Naive thymus-derived CD8-positive, alpha-beta T cell (primary cell): Measurements from ENCODE around the gene TPM4. TPM values are rescaled to one million over a fixed set of nuclear protein-coding genes. Genes with fewer than 3 reads are reported as not detected.
A peak's percentile ranks its signal among the peaks of the same experiment; 100 is the strongest.

Source experiments
- ATAC-seq, 2 donors: fragments of 150-1000 bp; cut with Tn5 transposase in 1 of 2; sonication (Bioruptor Pico), chemical (Tn5 transposase) in 1 of 2; 1 replicate in 1 of 2; 2 replicates in 1 of 2; pipeline ENCODE4 v1.10.0; 2021; ENCODE audit warnings: mild to moderate bottlenecking in 2 of 2, moderate library complexity in 2 of 2
- POLR2A ChIA-PET: fragments of 350-600 bp; sonication (Branson Sonifier 250); formaldehyde crosslinking; loops from one replicate; lab custom pipeline; 2021; ENCODE audit warnings: antibody characterized with exemption; lab: Charles Lee
- DNase-seq, 10 donors: peaks; one replicate each; pipeline versions ENCODE4 v3.0.0 to v3.0.0-alpha.2; 2020 to 2022
- H3K27ac Mint-ChIP-seq, 10 donors: one replicate each; pipeline ENCODE4 v1.8.0; 2020 to 2022; ENCODE audit warnings: mild to moderate bottlenecking in 10 of 10, mixed read lengths in 10 of 10, moderate library complexity in 4 of 10, inconsistent platforms in 1 of 10
- H3K27me3 Mint-ChIP-seq, 5 donors: one replicate each; pipeline ENCODE4 v1.8.0; 2021 to 2022; ENCODE audit warnings: mixed read lengths in 5 of 5
- H3K36me3 Mint-ChIP-seq, 3 donors: one replicate each; pipeline ENCODE4 v1.8.0; 2020 to 2022; ENCODE audit warnings: mixed read lengths in 3 of 3, mild to moderate bottlenecking in 2 of 3, inconsistent platforms in 1 of 3
- H3K4me1 Mint-ChIP-seq, 4 donors: one replicate each; pipeline ENCODE4 v1.8.0; 2021 to 2022; ENCODE audit warnings: mixed read lengths in 4 of 4
- H3K4me3 Mint-ChIP-seq, 10 donors: one replicate each; pipeline ENCODE4 v1.8.0; 2020 to 2022; ENCODE audit warnings: mild to moderate bottlenecking in 10 of 10, mixed read lengths in 10 of 10, moderate library complexity in 6 of 10, inconsistent platforms in 1 of 10
- H3K9me3 Mint-ChIP-seq, 9 donors: one replicate each; pipeline ENCODE4 v1.8.0; 2020 to 2022; ENCODE audit warnings: mixed read lengths in 9 of 9, mild to moderate bottlenecking in 3 of 9, inconsistent platforms in 1 of 9, moderate library complexity in 1 of 9
- polyA plus RNA-seq, 3 donors: library from polyadenylated mRNA; unstranded; fragments of 300-500 nt; fragmentation: Illumina TruSeq; gene quantifications; one replicate each; pipeline ENCODE4 v1.2.3, GENCODE V29; 2021
- total RNA-seq, 8 experiments: library from RNA in 2 of 8; stranded (reverse) in 2 of 8; gene quantifications; one replicate each; pipeline ENCODE4 v1.2.3 and lab custom pipeline; 2021 to 2026

The TPM4 gene
- total and polyA plus RNA-seq, 5 experiments from 2014 or later, result 27.4 to 60.4 (median 30.8) TPM

GRCh38 chr19:16139752-16140151, 63.5 kb downstream of the TPM4 start:
- Mint-ChIP-seq H3K36me3 (peaks cover 0 to 5% (median 1%) of the 10 kb centered on the region in 3 donors), H3K4me1 (peaks cover 20 to 77% (median 27%) of the 10 kb centered on the region in 4 donors), H3K9me3 (no peaks in the 10 kb centered on the region), H3K27ac (peak overlapping the region in 6 of 10 donors; percentile 19 to 71 (median 54)), H3K27me3 (no peaks in the 10 kb centered on the region), H3K4me3 (peak overlapping the region in 3 of 10 donors; percentile 30 to 50 (median 37))
- POLR2A ChIA-PET, result interaction anchor here (0.9 to 1.4 kb wide), 2 partner anchors 10 to 15 kb away, joined by 3 to 4 read pairs; no protein-coding TSS in a partner anchor
- DNase-seq (no peak), ATAC-seq (no peak)

GRCh38 chr19:16141043-16141442, 64.7 kb downstream of the TPM4 start:
- H3K27ac Mint-ChIP-seq, result peak overlapping the region in 6 of 10 donors; percentile 21 to 86 (median 70)
- peaks cover 0 to 1% (median under 1%) of the 10 kb centered on the region in 3 donors for H3K36me3 Mint-ChIP-seq
- H3K9me3 Mint-ChIP-seq, result no peaks in the 10 kb centered on the region
- H3K4me3 Mint-ChIP-seq, result peak overlapping the region in 2 of 10 donors; percentile 24 to 50
- ATAC-seq (no peak), DNase-seq (peak in 1 of 10 donors; percentile 23)
- peaks cover 17 to 80% (median 34%) of the 10 kb centered on the region in 4 donors for H3K4me1 Mint-ChIP-seq
- POLR2A ChIA-PET, result interaction anchor here (1.0 kb wide), 1 partner anchor 13 kb away, joined by 3 read pairs; no protein-coding TSS in a partner anchor
- H3K27me3 Mint-ChIP-seq, result no peaks in the 10 kb centered on the region

- Mint-ChIP-seq H3K36me3 (peaks cover 0 to 4% (median 1%) of the 10 kb centered on the region in 3 donors), H3K4me1 (peaks cover 17 to 79% (median 36%) of the 10 kb centered on the region in 4 donors), H3K27ac (peak overlapping the region in 6 of 10 donors; percentile 17 to 96 (median 65)), H3K9me3 (no peaks in the 10 kb centered on the region), H3K27me3 (no peaks in the 10 kb centered on the region), H3K4me3 (peak overlapping the region in 4 of 10 donors; percentile 32 to 98 (median 46))
- ATAC-seq, result no peak
- DNase-seq, result no peak
- POLR2A ChIA-PET, result interaction anchor here (1.0 to 2.1 kb wide), 2 partner anchors 12 to 29 kb away, joined by 3 to 6 read pairs; no protein-coding TSS in a partner anchor
These were observed 65.8 kb downstream of the TPM4 start for GRCh38 chr19:16142032-16142580.

GRCh38 chr19:16143399-16144215, 67.3 kb downstream of the TPM4 start, which contains the start of gene HSH2D:
Gene HSH2D, plus strand, starts transcription at chr19:16143685. Its CDS starts 5,066 bp downstream, at chr19:16148751.
- H3K4me1 Mint-ChIP-seq, result peaks cover 17 to 81% (median 39%) of the 10 kb centered on the region in 4 donors
- DNase-seq (peak; percentile 63 to 90 (median 76)), ATAC-seq (peak; percentile 99 to 100)
- no peaks in the 10 kb centered on the region for H3K9me3 Mint-ChIP-seq
- H3K36me3 Mint-ChIP-seq, result peaks cover 0 to 4% (median 1%) of the 10 kb centered on the region in 3 donors
- POLR2A ChIA-PET, result interaction anchor here (0.8 to 2.1 kb wide), 10 partner anchors 9 to 230 kb away, joined by 3 to 12 read pairs (median 5); partner anchors contain the start of genes KLF2 and RAB8A
- peak within 1 kb of the TSS; percentile 93 to 100 (median 98) for H3K27ac Mint-ChIP-seq
- H3K4me3 Mint-ChIP-seq, result peak within 1 kb of the TSS; percentile 91 to 100 (median 96)
- no peaks in the 10 kb centered on the region for H3K27me3 Mint-ChIP-seq

GRCh38 chr19:16144216-16144581, 67.9 kb downstream of the TPM4 start:
- peak in 1 of 2 donors; percentile 4 for ATAC-seq
- Mint-ChIP-seq H3K27ac (peak overlapping the region; percentile 93 to 100 (median 98)), H3K27me3 (no peaks in the 10 kb centered on the region), H3K4me1 (peaks cover 19 to 80% (median 39%) of the 10 kb centered on the region in 4 donors), H3K4me3 (peak overlapping the region; percentile 91 to 100 (median 96)), H3K36me3 (peaks cover 0 to 9% (median 4%) of the 10 kb centered on the region in 3 donors), H3K9me3 (no peaks in the 10 kb centered on the region)
- POLR2A ChIA-PET, result interaction anchor here (0.8 to 2.1 kb wide), 10 partner anchors 9 to 229 kb away, joined by 3 to 12 read pairs (median 5); partner anchors contain the start of genes KLF2 and RAB8A
- DNase-seq, result no peak

- ATAC-seq (no peak), DNase-seq (no peak)
- Mint-ChIP-seq H3K4me3 (peak overlapping the region in 6 of 10 donors; percentile 28 to 97 (median 52)), H3K9me3 (no peaks in the 10 kb centered on the region), H3K27ac (peak overlapping the region in 5 of 10 donors; percentile 25 to 93 (median 75)), H3K36me3 (peaks cover 0 to 28% (median 4%) of the 10 kb centered on the region in 3 donors), H3K27me3 (no peaks in the 10 kb centered on the region), H3K4me1 (peaks cover 16 to 72% (median 33%) of the 10 kb centered on the region in 4 donors)
- POLR2A ChIA-PET, result interaction anchor here (1.0 kb wide), 1 partner anchor 9 kb away, joined by 3 read pairs; no protein-coding TSS in a partner anchor
These were observed 69.8 kb downstream of the TPM4 start for GRCh38 chr19:16146112-16146511.

- H3K36me3 Mint-ChIP-seq, result peaks cover 0 to 53% (median 7%) of the 10 kb centered on the region in 3 donors
- POLR2A ChIA-PET, result interaction anchor here (1.2 kb wide), 1 partner anchor 10 kb away, joined by 4 read pairs; no protein-coding TSS in a partner anchor
- DNase-seq (no peak), ATAC-seq (no peak)
- H3K27me3 Mint-ChIP-seq, result no peaks in the 10 kb centered on the region
- peak overlapping the region in 6 of 10 donors; percentile 22 to 78 (median 68) for H3K27ac Mint-ChIP-seq
- peak overlapping the region in 1 of 10 donors; percentile 50 for H3K4me3 Mint-ChIP-seq
- no peaks in the 10 kb centered on the region for H3K9me3 Mint-ChIP-seq
- peaks cover 8 to 51% (median 26%) of the 10 kb centered on the region in 4 donors for H3K4me1 Mint-ChIP-seq
These were observed 72.3 kb downstream of the TPM4 start for GRCh38 chr19:16148443-16149229.

Other genes with a start within 250 kb of the TPM4 start
- gene CYP4F2, start 178.4 kb upstream of the TPM4 start, total RNA-seq, result not detected
- not detected for gene CYP4F2, start 178.4 kb upstream of the TPM4 start, polyA plus RNA-seq
- gene CYP4F11, start 142.0 kb upstream of the TPM4 start, total RNA-seq, result not detected
- gene CYP4F11, start 142.0 kb upstream of the TPM4 start, polyA plus RNA-seq, result not detected
- not detected for gene OR10H4, start 127.5 kb upstream of the TPM4 start, total RNA-seq
- gene OR10H4, start 127.5 kb upstream of the TPM4 start, polyA plus RNA-seq, result not detected
- 10 to 100 TPM; 66.5 to 88.3 TPM for gene RAB8A, start 35.4 kb downstream of the TPM4 start, total RNA-seq
- gene RAB8A, start 35.4 kb downstream of the TPM4 start, polyA plus RNA-seq, result 10 to 100 TPM; 65.6 to 69.8 (median 66.1) TPM
- gene HSH2D, start 67.2 kb downstream of the TPM4 start, total RNA-seq, result 10 to 100 TPM; 20.5 to 25.2 TPM
- gene HSH2D, start 67.2 kb downstream of the TPM4 start, polyA plus RNA-seq, result 1 to 10 TPM; 6.5 to 9.8 (median 6.7) TPM
- not detected for gene CIB3, start 97.0 kb downstream of the TPM4 start, total RNA-seq
- not detected for gene CIB3, start 97.0 kb downstream of the TPM4 start, polyA plus RNA-seq
- 10 to 100 TPM; 70.3 to 74.3 TPM for gene FAM32A, start 108.9 kb downstream of the TPM4 start, total RNA-seq
- 100 to 1,000 TPM; 150 to 205 (median 183) TPM for gene FAM32A, start 108.9 kb downstream of the TPM4 start, polyA plus RNA-seq
- 100 to 1,000 TPM; 151 to 154 TPM for gene AP1M1, start 121.4 kb downstream of the TPM4 start, total RNA-seq
- gene AP1M1, start 121.4 kb downstream of the TPM4 start, polyA plus RNA-seq, result 100 to 1,000 TPM; 195 to 288 (median 241) TPM
- gene KLF2, start 248.3 kb downstream of the TPM4 start, total RNA-seq, result 100 to 1,000 TPM; 386 to 393 TPM
- 100 to 1,000 TPM; 115 to 216 (median 166) TPM for gene KLF2, start 248.3 kb downstream of the TPM4 start, polyA plus RNA-seq